Measurements from ENCODE around the gene GPHN.

GRCh38 chr14:66975251-66975650 is 467.3 kb downstream of the GPHN start:
- TF ChIP-seq POLR2AphosphoS5 (IDR thresholded peaks at IDR 0.05; ENCODE audit: low read depth, low read length): no peak
- TF ChIP-seq REST (IDR thresholded peaks at IDR 0.05; ENCODE audit: insufficient read depth in 1 of 2, low read depth in 2 of 2, low read length in 2 of 2): no peak
- no peak for TF ChIP-seq SIN3A (IDR thresholded peaks at IDR 0.05; ENCODE audit: borderline replicate concordance, insufficient read depth, low read length)

Data from PFSK-1 (cell line).